ENCODE results near the gene PDCD2.

Gene PDCD2

GRCh38 chr6:170537329-170537728 is 47.1 kb downstream of the PDCD2 start:
- no peaks in the 10 kb centered on the region for H3K27me3 ChIP-seq (ENCODE audit: control insufficient read depth, low read length)
- peaks cover 36% of the 10 kb centered on the region for H3K79me2 ChIP-seq (ENCODE audit: control insufficient read depth, low read length)
- H3F3A ChIP-seq (ENCODE audit: control insufficient read depth, insufficient read depth) = no peaks in the 10 kb centered on the region
- peaks cover 24% of the 10 kb centered on the region for H3K4me1 ChIP-seq (ENCODE audit: control insufficient read depth, low read length)
- TF ChIP-seq CTCF (IDR thresholded peaks at IDR 0.05; ENCODE audit: low read depth, low read length, poor library complexity, severe bottlenecking) (no peak), EZH2phosphoT487 (IDR thresholded peaks at IDR 0.05; ENCODE audit: borderline replicate concordance, low read length) (no peak)
- H3K4me3 ChIP-seq (ENCODE audit: low read length) = no peak overlapping the region
- peaks cover 93% of the 10 kb centered on the region for H3K36me3 ChIP-seq (ENCODE audit: control insufficient read depth, low read length)
- H4K20me1 ChIP-seq (ENCODE audit: control insufficient read depth, insufficient read depth, low read depth, low read length) = 0 out of 2 replicates have a peak, but pooled peaks cover 4% of the 10 kb centered on the region
- no peak overlapping the region for H3K27ac ChIP-seq (ENCODE audit: low read depth, low read length)
- no peaks in the 10 kb centered on the region for H3K9me3 ChIP-seq (ENCODE audit: control insufficient read depth, insufficient read depth, low read length)
- H3K4me2 ChIP-seq (ENCODE audit: low read length) = no peak overlapping the region
- H3K9me2 ChIP-seq (replicated peaks; ENCODE audit: control insufficient read depth, low read length) = no peaks in the 10 kb centered on the region

GRCh38 chr6:170536671-170537070 is 47.8 kb downstream of the PDCD2 start:
- Histone ChIP-seq H3K27ac (ENCODE audit: low read depth, low read length) (no peak overlapping the region), H3K27me3 (ENCODE audit: control insufficient read depth, low read length) (no peaks in the 10 kb centered on the region), H3F3A (ENCODE audit: control insufficient read depth, insufficient read depth) (no peaks in the 10 kb centered on the region), H3K79me2 (ENCODE audit: control insufficient read depth, low read length) (peaks cover 31% of the 10 kb centered on the region), H3K4me2 (ENCODE audit: low read length) (no peak overlapping the region), H4K20me1 (ENCODE audit: control insufficient read depth, insufficient read depth, low read depth, low read length) (0 out of 2 replicates have a peak, but pooled peaks cover 4% of the 10 kb centered on the region), H3K36me3 (ENCODE audit: control insufficient read depth, low read length) (peaks cover 87% of the 10 kb centered on the region), H3K9me2 (replicated peaks; ENCODE audit: control insufficient read depth, low read length) (no peaks in the 10 kb centered on the region), H3K9me3 (ENCODE audit: control insufficient read depth, insufficient read depth, low read length) (no peaks in the 10 kb centered on the region), H3K4me3 (ENCODE audit: low read length) (no peak overlapping the region), H3K4me1 (ENCODE audit: control insufficient read depth, low read length) (peaks cover 24% of the 10 kb centered on the region)
- TF ChIP-seq EZH2phosphoT487 (IDR thresholded peaks at IDR 0.05; ENCODE audit: borderline replicate concordance, low read length) (no peak), CTCF (IDR thresholded peaks at IDR 0.05; ENCODE audit: low read depth, low read length, poor library complexity, severe bottlenecking) (no peak)

- no peak overlapping the region for H3K4me2 ChIP-seq (ENCODE audit: low read length)
- H4K20me1 ChIP-seq (ENCODE audit: control insufficient read depth, insufficient read depth, low read depth, low read length) = no peaks in the 10 kb centered on the region
- H3K79me2 ChIP-seq (ENCODE audit: control insufficient read depth, low read length) = peaks cover 15% of the 10 kb centered on the region
- H3K36me3 ChIP-seq (ENCODE audit: control insufficient read depth, low read length) = peaks cover 70% of the 10 kb centered on the region
- no peaks in the 10 kb centered on the region for H3K27me3 ChIP-seq (ENCODE audit: control insufficient read depth, low read length)
- H3K9me2 ChIP-seq (replicated peaks; ENCODE audit: control insufficient read depth, low read length) = no peaks in the 10 kb centered on the region
- no peak overlapping the region for H3K27ac ChIP-seq (ENCODE audit: low read depth, low read length)
- no peak overlapping the region for H3K4me3 ChIP-seq (ENCODE audit: low read length)
- TF ChIP-seq EZH2phosphoT487 (IDR thresholded peaks at IDR 0.05; ENCODE audit: borderline replicate concordance, low read length) (no peak), CTCF (IDR thresholded peaks at IDR 0.05; ENCODE audit: low read depth, low read length, poor library complexity, severe bottlenecking) (no peak)
- no peaks in the 10 kb centered on the region for H3K9me3 ChIP-seq (ENCODE audit: control insufficient read depth, insufficient read depth, low read length)
- peaks cover 3% of the 10 kb centered on the region; the same call in 1 of the 2 replicates for H3F3A ChIP-seq (ENCODE audit: control insufficient read depth, insufficient read depth)
- H3K4me1 ChIP-seq (ENCODE audit: control insufficient read depth, low read length) = peaks cover 10% of the 10 kb centered on the region
These were observed 49.4 kb downstream of the PDCD2 start for GRCh38 chr6:170535004-170535403.

All from DOHH2 (cell line).